H1 (cell line): ENCODE measurements around the gene RTEL1. TPM values are rescaled to one million over a fixed set of nuclear protein-coding genes. Genes with fewer than 3 reads are reported as not detected.

Experiments
- CTCF ChIA-PET: fragments of 300-600 bp; sonication (Branson Sonifier 250); formaldehyde crosslinking; loops from one replicate; lab custom pipeline; 2021; ENCODE audit not compliant: partially characterized antibody; lab: Charles Lee
- POLR2A ChIA-PET: fragments of 300-600 bp; sonication (Branson Sonifier 250); formaldehyde crosslinking; loops from one replicate; lab custom pipeline; 2021; ENCODE audit warnings: inconsistent platforms; ENCODE audit not compliant: partially characterized antibody; lab: Charles Lee
- DNase-seq, 2 experiments: peaks; one replicate each; pipeline versions ENCODE4 v3.0.0 to v3.0.0-alpha.2; 2010 to 2022; ENCODE audit warnings: low spot score in 2 of 2, low read depth in 1 of 2, mixed read lengths in 1 of 2
- FAIRE-seq: peaks from 2 replicates; lab custom pipeline; 2011; peaks lifted over from hg19 to GRCh38; lab: Jason Lieb, UNC
- H2AFZ ChIP-seq: 2 replicates; pipeline ENCODE4 v1.8.1; 2012; ENCODE audit warnings: low read length, inconsistent platforms
- H2AK5ac ChIP-seq: 2 replicates; pipeline ENCODE4 v1.6.1; 2013; ENCODE audit warnings: low read depth, low read length
- H2BK120ac ChIP-seq: replicated peaks from 2 replicates; pipeline ENCODE3; 2013; ENCODE audit warnings: low read depth, low read length, inconsistent platforms
- H2BK12ac ChIP-seq: 2 replicates; pipeline ENCODE4 v1.6.1; 2013; ENCODE audit warnings: low read depth, low read length
- H2BK15ac ChIP-seq: 2 replicates; pipeline ENCODE4 v1.6.1; 2013; ENCODE audit warnings: low read length
- H2BK20ac ChIP-seq: 2 replicates; pipeline ENCODE4 v1.6.1; 2013; ENCODE audit warnings: low read length
- H2BK5ac ChIP-seq: 2 replicates; pipeline ENCODE4 v1.6.1; 2013; ENCODE audit warnings: low read depth, low read length
- H3K14ac ChIP-seq: 2 replicates; pipeline ENCODE4 v1.6.1; 2013; ENCODE audit warnings: inconsistent platforms; ENCODE audit not compliant: insufficient read length
- H3K18ac ChIP-seq: 2 replicates; pipeline ENCODE4 v1.6.1; 2013; ENCODE audit warnings: low read length; ENCODE audit errors: extremely low read depth
- H3K23ac ChIP-seq: 2 replicates; pipeline ENCODE4 v1.6.1; 2013; ENCODE audit warnings: inconsistent platforms; ENCODE audit not compliant: insufficient read length
- H3K23me2 ChIP-seq: 2 replicates; pipeline ENCODE4 v1.6.1; 2013; ENCODE audit warnings: low read depth, low read length
- H3K27ac ChIP-seq: 2 replicates; pipeline ENCODE4 v1.6.1; 2011; ENCODE audit warnings: low read depth, low read length, inconsistent platforms
- H3K27me3 ChIP-seq, 4 experiments: replicated peaks in 1 of 4; 1 replicate in 1 of 4; 2 replicates in 3 of 4; pipeline versions ENCODE4 v1.6.1 to v1.8.1; 2011 to 2013; ENCODE audit warnings: low read length in 3 of 4, mild to moderate bottlenecking in 3 of 4, inconsistent platforms in 2 of 4, mixed read lengths in 2 of 4, moderate library complexity in 1 of 4; ENCODE audit not compliant: control insufficient read depth in 3 of 4, insufficient read depth in 3 of 4; ENCODE audit errors: extremely low read depth in 1 of 4
- H3K36me3 ChIP-seq, 4 experiments: 2 replicates each; pipeline versions ENCODE4 v1.6.1 to v1.8.1; 2011 to 2013; ENCODE audit warnings: mild to moderate bottlenecking in 4 of 4, low read length in 3 of 4, moderate library complexity in 2 of 4, control low read depth in 1 of 4, inconsistent platforms in 1 of 4; ENCODE audit not compliant: insufficient read depth in 4 of 4, control insufficient read depth in 2 of 4
- H3K4ac ChIP-seq: replicated peaks from 2 replicates; pipeline ENCODE3; 2013; ENCODE audit warnings: low read length, low read depth, mixed read lengths, inconsistent platforms; ENCODE audit not compliant: insufficient read length
- H3K4me1 ChIP-seq, 4 experiments: replicated peaks in 1 of 4; 1 replicate in 1 of 4; 2 replicates in 3 of 4; pipeline versions ENCODE4 v1.6.1 to v1.8.1; 2011 to 2013; ENCODE audit warnings: low read length in 3 of 4, inconsistent platforms in 2 of 4, mixed read lengths in 1 of 4; ENCODE audit not compliant: insufficient read depth in 4 of 4, control insufficient read depth in 3 of 4
- H3K4me2 ChIP-seq, 2 experiments: 2 replicates each; pipeline versions ENCODE4 v1.6.1 to v1.8.1; 2011 to 2013; ENCODE audit warnings: low read depth in 2 of 2, low read length in 2 of 2, control low read depth in 1 of 2, inconsistent platforms in 1 of 2, mild to moderate bottlenecking in 1 of 2; ENCODE audit not compliant: insufficient read depth in 1 of 2
- H3K4me3 ChIP-seq, 4 experiments: fragments of 200-600, 300-600 bp in 1 of 4; sonication (generic), shearing (Covaris generic), sonication (Bioruptor Twin) in 1 of 4; 2 replicates each; pipeline versions ENCODE4 v1.5.1 to v1.8.1; 2011 to 2016; ENCODE audit warnings: low read length in 4 of 4, low read depth in 3 of 4, control low read depth in 2 of 4, inconsistent platforms in 2 of 4, mild to moderate bottlenecking in 2 of 4, mixed read lengths in 1 of 4, moderate library complexity in 1 of 4; ENCODE audit not compliant: insufficient read depth in 2 of 4; ENCODE audit errors: extremely low read depth in 1 of 4
- H3K56ac ChIP-seq: replicated peaks from 2 replicates; pipeline ENCODE3; 2013; ENCODE audit warnings: low read depth, mild to moderate bottlenecking, mixed read lengths, low read length, inconsistent platforms; ENCODE audit not compliant: insufficient read length
- H3K79me1 ChIP-seq: 2 replicates; pipeline ENCODE4 v1.6.1; 2013; ENCODE audit warnings: low read depth, low read length, control low read depth
- H3K79me2 ChIP-seq, 2 experiments: 2 replicates each; pipeline versions ENCODE4 v1.6.1 to v1.8.1; 2012 to 2013; ENCODE audit warnings: low read length in 2 of 2, mild to moderate bottlenecking in 2 of 2, inconsistent platforms in 1 of 2; ENCODE audit not compliant: insufficient read depth in 2 of 2, control insufficient read depth in 1 of 2
- H3K9ac ChIP-seq, 4 experiments: replicated peaks in 1 of 4; 1 replicate in 1 of 4; 2 replicates in 3 of 4; pipeline versions ENCODE4 v1.6.1 to v1.8.1; 2011 to 2013; ENCODE audit warnings: low read depth in 3 of 4, low read length in 3 of 4, control low read depth in 2 of 4, mild to moderate bottlenecking in 2 of 4, moderate library complexity in 2 of 4, inconsistent platforms in 1 of 4; ENCODE audit errors: extremely low read depth in 1 of 4
- H3K9me3 ChIP-seq, 2 experiments: 2 replicates each; pipeline versions ENCODE4 v1.6.1 to v1.8.1; 2012 to 2013; ENCODE audit warnings: mild to moderate bottlenecking in 2 of 2, moderate library complexity in 2 of 2, control low read depth in 1 of 2, inconsistent platforms in 1 of 2, low read depth in 1 of 2, low read length in 1 of 2, mixed read lengths in 1 of 2; ENCODE audit not compliant: insufficient read depth in 2 of 2
- H4K20me1 ChIP-seq, 2 experiments: replicated peaks in 1 of 2; 2 replicates each; pipeline versions ENCODE3 to v1.8.1; 2011 to 2013; ENCODE audit warnings: inconsistent platforms in 2 of 2, low read length in 2 of 2, mild to moderate bottlenecking in 1 of 2; ENCODE audit not compliant: insufficient read depth in 2 of 2, control insufficient read depth in 1 of 2
- H4K5ac ChIP-seq: 2 replicates; pipeline ENCODE4 v1.6.1; 2013; ENCODE audit warnings: low read length, low read depth, mixed read lengths, inconsistent platforms; ENCODE audit not compliant: insufficient read length
- H4K8ac ChIP-seq: 2 replicates; pipeline ENCODE4 v1.8.0; 2013; ENCODE audit warnings: mild to moderate bottlenecking, moderate library complexity, low read length, inconsistent platforms; ENCODE audit not compliant: insufficient read depth; ENCODE audit errors: extremely low read depth
- H4K91ac ChIP-seq: replicated peaks from 2 replicates; pipeline ENCODE3; 2013; ENCODE audit warnings: low read length, mixed read lengths, inconsistent platforms; ENCODE audit not compliant: insufficient read length
- YY1 ChIP-seq: IDR thresholded peaks from 2 replicates; pipeline ENCODE4 v1.6.1; 2011; ENCODE audit warnings: low read depth, mild to moderate bottlenecking, low read length
- WGBS, 2 experiments: shearing (Covaris generic) in 1 of 2; methylation state at CpG; one replicate each; pipeline versions ENCODE4 v1.1.6 to v1.1.7; 2013 to 2015; ENCODE audit warnings: low lambda C conversion rate in 2 of 2, mixed read lengths in 2 of 2, inconsistent platforms in 1 of 2, low coverage in 1 of 2, missing lambda C conversion rate in 1 of 2; ENCODE audit not compliant: insufficient replicate concordance in 2 of 2, insufficient coverage in 1 of 2, insufficient read length in 1 of 2; ENCODE audit errors: extremely low coverage in 1 of 2, missing lambda C conversion rate in 1 of 2; 5-methylcytosine and 5-hydroxymethylcytosine counted together
- polyA plus RNA-seq, 7 experiments: library from polyadenylated mRNA; depleted of rRNA in 3 of 7; stranded (reverse) in 5 of 7; unstranded in 2 of 7; fragments of >200 nt in 5 of 7; fragments of 200-250 nt in 2 of 7; gene quantifications; 1 replicate in 5 of 7; 2 replicates in 1 of 7; 4 replicates in 1 of 7; pipeline versions ENCODE4 v1.2.1 to v1.2.3, GENCODE V29; 2011 to 2013; ENCODE audit warnings: missing spikeins in 2 of 7, mixed read lengths in 2 of 7
- total RNA-seq: library from RNA; stranded (reverse); fragmentation: NEBNext Ultra II Directional; extraction: Animal tissue kit (Norgen Biotek cat#: 25700); gene quantifications from 2 replicates; pipeline ENCODE4 v1.2.1, GENCODE V29; 2021

RTEL1 gene
- total and polyA plus RNA-seq, 2 of the 8 experiments (the other 6 are each of a cell fraction or from before 2014, with no cell fraction given): 16.2 to 37.1 TPM

DNA sequence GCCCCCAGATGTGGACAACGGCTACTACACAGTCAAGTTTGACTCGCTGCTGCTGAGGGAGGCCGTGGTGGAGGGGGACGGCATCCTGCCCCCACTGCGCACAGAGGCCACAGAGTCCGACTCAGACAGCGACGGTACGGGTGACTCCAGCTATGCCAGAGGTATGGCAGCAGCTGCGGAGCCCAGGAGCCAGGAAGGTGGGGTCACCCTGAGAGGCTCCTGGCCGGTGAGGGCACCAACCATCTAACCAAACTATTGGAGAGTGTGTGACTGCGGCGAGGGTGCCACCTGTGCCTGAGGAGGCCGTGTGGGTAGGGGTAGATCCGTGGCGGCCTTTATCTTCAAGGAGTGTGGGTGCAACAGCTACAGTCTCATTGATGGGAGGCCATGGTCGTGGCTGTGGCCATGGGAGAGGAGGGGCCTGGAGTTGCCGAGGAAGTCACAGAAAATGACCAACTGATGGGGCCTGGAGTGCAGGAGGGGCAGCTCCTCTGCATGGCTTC is 75.5 kb downstream of the RTEL1 start:
- Histone ChIP-seq H3K79me2 (peaks cover 0 to 8% of the 10 kb centered on the region in 2 experiments; a peak in 1 of 4 replicates), H3K4ac (no peak overlapping the region), H3K79me1 (peaks cover 16% of the 10 kb centered on the region), H2BK15ac (no peak overlapping the region), H2BK20ac (no peak overlapping the region), H2BK12ac (no peak overlapping the region), H3K18ac (no peak overlapping the region), H4K20me1 (peaks cover 5 to 46% of the 10 kb centered on the region in 2 experiments), H3K23ac (no peak overlapping the region), H3K23me2 (peaks cover 6% of the 10 kb centered on the region), H3K4me1 (peaks cover 0 to 11% (median 6%) of the 10 kb centered on the region in 4 experiments; a peak in 6 of 7 replicates), H2BK120ac (no peak overlapping the region), H4K5ac (no peak overlapping the region), H2AK5ac (no peak overlapping the region), H3K4me3 (no peak overlapping the region), H3K4me2 (no peak overlapping the region), H3K14ac (no peak overlapping the region), H4K91ac (no peak overlapping the region), H3K9me3 (peaks cover 0 to 4% of the 10 kb centered on the region in 2 experiments; a peak in 2 of 4 replicates), H4K8ac (no peak overlapping the region), H2BK5ac (no peak overlapping the region), H3K36me3 (peaks cover 0 to 14% (median 7%) of the 10 kb centered on the region in 4 experiments; a peak in 5 of 8 replicates), H3K9ac (no peak overlapping the region), H2AFZ (no peak overlapping the region), H3K56ac (no peak overlapping the region), H3K27me3 (peaks cover 0 to 10% (median 7%) of the 10 kb centered on the region in 4 experiments; a peak in 4 of 7 replicates), H3K27ac (no peak overlapping the region)
- POLR2A ChIA-PET: interaction anchor here (0.7 to 1.9 kb wide), 7 partner anchors 8 to 56 kb away, joined by 3 to 7 read pairs (median 3); no protein-coding TSS in a partner anchor
- no peak for DNase-seq
- 95% methylated on average over 18 of the region's 18 CpGs; no CpG with 5 or more reads in 1 of the 2 experiments for WGBS, 2 experiments
- CTCF ChIA-PET: interaction anchor here (1.0 to 1.4 kb wide), 3 partner anchors 17 to 166 kb away, joined by 3 to 4 read pairs (median 4); no protein-coding TSS in a partner anchor
- FAIRE-seq: no peak
- TF ChIP-seq YY1: no peak
